ENCODE results near the gene SLC46A2. TPM values are rescaled to one million over a fixed set of nuclear protein-coding genes. Genes with fewer than 3 reads are reported as not detected.

Gene SLC46A2
- total RNA-seq, 4 donors from 2014 or later = 0.22 to 3.1 TPM; not detected in 2

DNA sequence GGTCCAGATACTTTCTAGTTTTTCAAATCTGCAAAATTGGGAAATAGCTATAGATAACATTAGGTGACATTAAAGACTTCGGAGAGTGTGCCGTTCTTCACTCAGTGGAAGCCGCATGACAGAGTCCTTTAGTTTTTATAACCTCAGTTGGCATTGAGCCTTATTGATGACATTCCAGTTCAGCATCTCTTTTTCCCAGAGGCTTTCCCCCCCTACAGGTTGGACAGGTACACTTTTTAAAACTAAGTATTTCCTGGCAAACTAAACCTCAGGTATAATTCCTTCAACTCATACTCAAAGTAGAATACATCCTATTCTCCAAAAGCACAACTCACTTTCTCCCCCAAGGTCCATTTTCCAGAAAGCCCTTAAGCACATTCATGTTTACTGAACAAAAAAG is 58.7 kb downstream of the SLC46A2 start:
- TF ChIP-seq, protein P1, sequence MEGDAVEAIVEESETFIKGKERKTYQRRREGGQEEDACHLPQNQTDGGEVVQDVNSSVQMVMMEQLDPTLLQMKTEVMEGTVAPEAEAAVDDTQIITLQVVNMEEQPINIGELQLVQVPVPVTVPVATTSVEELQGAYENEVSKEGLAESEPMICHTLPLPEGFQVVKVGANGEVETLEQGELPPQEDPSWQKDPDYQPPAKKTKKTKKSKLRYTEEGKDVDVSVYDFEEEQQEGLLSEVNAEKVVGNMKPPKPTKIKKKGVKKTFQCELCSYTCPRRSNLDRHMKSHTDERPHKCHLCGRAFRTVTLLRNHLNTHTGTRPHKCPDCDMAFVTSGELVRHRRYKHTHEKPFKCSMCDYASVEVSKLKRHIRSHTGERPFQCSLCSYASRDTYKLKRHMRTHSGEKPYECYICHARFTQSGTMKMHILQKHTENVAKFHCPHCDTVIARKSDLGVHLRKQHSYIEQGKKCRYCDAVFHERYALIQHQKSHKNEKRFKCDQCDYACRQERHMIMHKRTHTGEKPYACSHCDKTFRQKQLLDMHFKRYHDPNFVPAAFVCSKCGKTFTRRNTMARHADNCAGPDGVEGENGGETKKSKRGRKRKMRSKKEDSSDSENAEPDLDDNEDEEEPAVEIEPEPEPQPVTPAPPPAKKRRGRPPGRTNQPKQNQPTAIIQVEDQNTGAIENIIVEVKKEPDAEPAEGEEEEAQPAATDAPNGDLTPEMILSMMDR (IDR thresholded peaks at IDR 0.05; ENCODE audit: low read depth) = no peak

GRCh38 chr9:112831281-112831851 is 59.3 kb downstream of the SLC46A2 start:
- TF ChIP-seq, protein P1 (IDR thresholded peaks at IDR 0.05; ENCODE audit: low read depth) = no peak

Other genes with a start within 250 kb of the SLC46A2 start
- 10 to 100 TPM; 14.5 to 30.6 (median 20.2) TPM for gene INIP, start 172.8 kb downstream of the SLC46A2 start, total RNA-seq
- 10 to 100 TPM; 10.1 to 25.3 (median 13.4) TPM for gene SNX30, start 140.1 kb downstream of the SLC46A2 start, total RNA-seq
- 1 to 10 TPM in 1 of 4 donors, under 1 TPM in 1, not detected in 2; 0.66 to 1.5 TPM for gene ZNF883, start 121.3 kb upstream of the SLC46A2 start, total RNA-seq
- gene ZFP37, start 165.8 kb upstream of the SLC46A2 start, total RNA-seq = 1 to 10 TPM; 1.3 to 2.4 (median 2.2) TPM

Measured in subcutaneous adipose tissue (tissue), 4 donors.